ENCODE results near the gene SLC38A10.

SLC38A10 gene

DNA sequence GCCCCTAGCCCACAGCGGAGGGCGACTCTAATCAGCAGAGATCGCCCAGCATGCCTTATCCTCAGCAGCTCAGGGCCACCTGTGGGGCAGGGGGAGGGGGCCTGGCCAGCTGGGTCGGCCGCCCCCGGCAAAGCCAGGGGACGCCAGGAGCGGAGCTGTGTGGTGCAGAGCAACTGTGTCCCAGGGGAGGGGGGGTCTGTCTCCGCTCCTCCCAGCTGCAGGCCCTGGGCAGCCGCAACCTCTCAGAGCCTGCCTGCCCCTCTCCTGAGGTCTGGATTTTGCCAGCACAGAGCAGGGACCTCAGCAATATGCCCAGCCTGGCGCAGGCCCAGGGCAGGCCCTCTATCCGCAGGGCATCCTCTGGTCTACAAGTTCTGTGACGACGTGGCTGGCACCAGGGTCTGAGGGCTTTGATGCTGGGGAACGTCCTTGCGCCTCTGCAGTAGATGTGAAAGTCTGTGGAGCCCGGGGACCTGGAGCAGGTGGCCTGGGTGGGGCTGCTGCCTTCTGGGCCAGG, 36.5 kb upstream of the SLC38A10 start:
- DNase-seq (ENCODE audit: low read depth) = no peak

DNA sequence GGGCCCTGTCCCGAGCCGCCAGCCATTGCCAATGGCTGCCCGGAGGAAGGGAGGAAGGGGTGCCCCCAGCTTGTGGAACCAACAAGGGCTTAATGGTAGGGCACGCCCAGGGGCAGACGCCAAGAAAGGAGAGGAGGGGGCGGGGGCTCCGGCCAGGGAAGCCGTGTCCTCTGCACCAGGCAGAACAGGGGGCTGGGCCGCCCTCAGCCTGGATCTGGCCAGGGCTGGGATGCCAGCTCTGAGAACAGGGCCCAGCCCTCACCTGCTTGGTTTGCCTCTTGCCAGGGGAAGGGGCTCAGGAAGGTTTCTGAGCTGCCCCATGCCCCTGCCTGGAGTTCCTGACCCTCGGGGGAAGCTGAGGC, 35.8 kb upstream of the SLC38A10 start:
- no peak for DNase-seq (ENCODE audit: low read depth)

DNA sequence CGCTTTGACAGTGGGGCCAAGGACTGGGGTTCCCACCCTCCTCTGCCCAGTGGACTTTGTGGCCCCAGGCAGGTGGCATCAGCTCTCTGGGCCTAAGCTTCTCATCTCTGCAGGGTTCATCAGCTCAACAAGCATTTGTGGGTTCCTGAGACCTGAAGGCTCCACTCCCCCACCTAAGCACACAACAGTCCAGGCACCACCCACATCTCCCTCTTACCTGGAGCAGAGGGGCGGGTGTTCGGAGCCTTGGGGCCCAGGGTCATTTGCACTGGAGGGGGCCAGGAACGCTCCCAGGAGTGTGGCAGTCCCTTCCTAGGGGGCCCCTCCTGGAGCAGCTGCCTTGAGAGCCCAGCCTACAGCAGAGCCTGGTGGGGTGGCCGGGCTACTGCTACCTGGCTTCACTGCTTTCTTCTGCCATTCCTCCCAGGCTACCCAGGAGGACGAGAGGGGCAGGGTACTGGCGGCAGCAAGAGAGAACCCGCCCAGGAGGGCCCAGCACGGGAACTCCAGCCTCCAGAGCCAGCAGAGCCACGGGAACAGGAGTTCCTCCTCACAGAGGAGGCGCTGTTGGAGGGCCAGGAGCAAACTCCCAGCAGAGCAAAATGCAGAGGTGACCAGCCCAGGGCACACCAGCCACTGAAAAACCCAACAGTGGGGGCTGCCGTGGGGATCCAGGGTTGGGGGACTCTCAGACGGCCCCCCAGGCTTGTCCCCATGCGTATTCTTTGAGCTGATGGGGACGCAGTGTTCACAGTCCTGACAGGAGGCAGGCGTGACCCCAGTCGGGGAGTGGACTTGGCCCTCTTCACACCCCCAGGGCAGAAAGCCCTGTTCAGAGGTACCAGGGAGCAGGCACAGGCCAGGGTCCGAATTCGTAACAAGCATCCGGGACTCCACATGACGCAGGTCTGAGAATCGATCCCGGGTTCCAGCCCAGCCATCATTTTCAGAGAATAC, 35.1 kb upstream of the SLC38A10 start:
- no peak for DNase-seq (ENCODE audit: low read depth)

DNA sequence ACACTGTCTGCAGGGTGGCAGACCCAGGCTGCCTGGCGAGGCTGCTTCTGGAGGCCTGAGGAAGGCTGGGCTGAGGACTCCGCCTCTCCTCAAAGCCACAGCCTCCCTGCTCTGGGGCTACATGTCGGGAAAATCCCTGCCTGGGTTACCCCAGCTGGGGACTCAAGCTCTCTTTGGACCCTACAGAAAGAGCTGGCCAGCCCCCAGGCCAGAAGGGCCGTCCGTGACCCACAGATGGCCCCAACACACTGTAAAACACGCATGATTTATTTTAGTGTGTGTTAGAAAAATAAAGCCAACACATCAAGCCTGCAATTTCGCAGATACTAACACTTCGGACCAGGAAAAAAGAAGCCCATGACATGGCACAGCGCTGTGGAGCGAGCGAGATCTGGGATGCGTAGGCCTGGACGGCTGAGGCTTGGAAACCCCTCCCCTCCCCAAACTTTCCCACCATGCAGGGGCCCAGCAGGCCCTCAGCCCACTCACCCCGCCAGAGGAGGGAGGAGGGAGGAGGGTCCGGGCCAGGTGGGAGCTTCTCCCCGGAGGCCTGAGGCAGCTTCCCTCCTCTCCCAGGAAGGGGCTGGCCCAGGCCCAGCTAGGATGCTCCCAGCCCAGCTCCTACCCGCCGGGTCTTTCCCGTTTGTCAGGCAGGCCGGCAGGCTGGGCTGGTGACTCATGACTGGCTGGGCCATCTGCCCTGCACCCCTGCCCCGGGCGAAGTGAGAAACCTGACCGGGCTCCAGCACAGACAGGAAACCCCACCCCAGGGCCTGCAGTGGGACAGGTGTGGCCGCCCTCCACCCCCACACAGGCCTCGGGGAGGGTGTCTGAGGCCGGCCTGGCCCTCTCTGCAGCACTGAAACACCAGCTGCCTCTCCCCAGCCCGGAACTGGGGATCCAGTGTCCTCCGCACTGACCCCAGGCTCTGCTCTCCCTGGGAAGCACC, 34.1 kb upstream of the SLC38A10 start:
- no peak for DNase-seq (ENCODE audit: low read depth)

DNA sequence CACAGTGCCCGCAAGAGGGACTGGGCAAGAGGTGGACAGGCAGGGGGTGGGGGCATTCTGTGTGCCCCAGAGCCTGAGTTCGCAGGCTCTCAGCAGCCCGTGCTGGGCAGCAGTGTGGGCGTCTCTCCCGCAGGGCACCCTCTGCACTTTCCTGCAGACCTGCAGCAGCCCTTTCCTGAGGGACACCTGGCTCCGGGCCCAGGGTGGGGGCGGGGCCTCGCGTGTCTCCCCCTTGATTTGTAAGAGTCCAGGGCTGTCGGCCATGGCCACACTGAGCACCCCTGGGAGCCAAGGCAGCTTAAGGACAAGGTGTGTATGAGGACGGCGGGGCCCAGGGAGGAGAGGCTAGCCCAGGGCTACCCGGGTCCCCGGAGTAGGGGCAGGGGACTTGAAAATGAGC, 33.4 kb upstream of the SLC38A10 start:
- DNase-seq (ENCODE audit: low read depth) = no peak

- DNase-seq (ENCODE audit: low read depth) = no peak
These were observed 30.7 kb upstream of the SLC38A10 start for GRCh38 chr17:81325714-81326358.

DNA sequence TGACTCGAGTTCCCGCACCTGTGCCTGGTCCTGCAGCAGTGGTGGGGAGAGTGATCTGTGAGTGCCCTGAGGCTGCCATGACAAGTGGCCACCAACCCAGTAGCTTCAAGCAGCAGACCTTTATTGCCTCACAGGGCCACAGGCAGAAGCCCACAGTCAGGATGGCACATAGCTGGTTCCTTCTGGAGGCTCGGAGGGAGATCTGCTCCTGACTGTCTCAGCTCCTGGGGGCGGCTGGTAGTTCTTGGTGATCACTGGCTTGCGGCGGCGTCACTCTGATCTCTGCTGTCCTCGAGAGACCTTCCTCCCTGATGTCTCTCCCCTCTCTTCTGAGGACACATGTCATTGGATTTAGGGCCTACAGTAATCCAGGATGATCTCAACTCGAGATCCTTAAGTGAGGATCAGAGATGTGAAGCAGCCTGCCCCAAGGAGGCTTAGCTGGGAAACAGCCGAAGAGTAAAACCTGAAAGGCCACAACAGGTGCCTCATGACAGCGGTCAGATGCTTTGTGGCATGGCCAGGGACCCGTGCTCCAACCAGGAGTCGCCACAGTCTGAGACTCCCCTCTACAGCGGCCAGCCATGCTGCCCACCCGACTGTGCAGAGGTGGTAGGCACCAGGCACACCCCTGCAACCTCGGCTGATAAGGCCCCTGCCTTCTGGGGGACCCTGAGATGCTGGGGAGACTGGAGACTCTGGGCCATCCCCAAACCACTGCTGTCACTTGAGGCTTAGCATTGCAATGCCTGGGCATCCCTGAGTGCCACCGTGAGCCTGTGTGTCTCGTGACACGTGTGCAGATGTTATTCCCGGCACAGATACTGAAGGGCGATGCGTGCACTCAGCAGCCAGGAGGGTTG, 30.0 kb upstream of the SLC38A10 start:
- DNase-seq (ENCODE audit: low read depth) = no peak

DNA sequence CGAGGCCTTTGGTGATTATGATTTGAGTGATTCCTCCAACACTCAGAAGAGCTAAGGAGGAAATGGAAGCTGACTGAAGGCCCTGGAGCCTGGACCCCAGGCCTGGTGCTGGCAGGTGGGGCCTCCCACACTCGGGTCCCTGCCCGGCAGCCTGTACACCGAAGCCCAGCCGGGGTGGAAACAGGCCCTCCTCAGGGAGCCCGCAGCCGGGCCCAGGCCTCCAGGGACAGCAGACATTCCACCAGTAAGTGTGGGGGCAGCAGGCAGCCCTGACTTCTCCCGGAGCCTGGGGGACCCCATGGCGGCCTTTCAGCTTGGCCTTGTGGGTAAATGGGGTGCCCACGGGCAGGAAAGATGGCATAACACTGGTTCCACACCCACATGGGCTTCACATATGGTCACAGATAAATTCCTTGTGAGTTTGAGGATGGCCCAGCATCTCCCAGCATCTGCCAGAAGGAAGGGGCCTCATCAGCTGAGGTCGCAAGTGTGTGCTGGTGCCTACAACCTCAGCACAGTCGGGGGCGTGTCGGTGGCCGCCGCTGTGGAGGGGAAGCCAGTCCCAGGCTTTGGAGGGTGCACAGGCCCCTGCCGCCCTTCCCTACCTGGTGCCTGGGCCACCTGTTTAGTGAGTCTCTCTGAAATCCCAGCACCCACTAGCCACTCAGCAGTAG, 29.2 kb upstream of the SLC38A10 start:
- no peak for DNase-seq (ENCODE audit: low read depth)

GRCh38 chr17:81323411-81323868, 28.3 kb upstream of the SLC38A10 start:
- no peak for DNase-seq (ENCODE audit: low read depth)

- no peak for DNase-seq (ENCODE audit: low read depth)
These were observed 27.9 kb upstream of the SLC38A10 start for GRCh38 chr17:81323083-81323369.

DNA sequence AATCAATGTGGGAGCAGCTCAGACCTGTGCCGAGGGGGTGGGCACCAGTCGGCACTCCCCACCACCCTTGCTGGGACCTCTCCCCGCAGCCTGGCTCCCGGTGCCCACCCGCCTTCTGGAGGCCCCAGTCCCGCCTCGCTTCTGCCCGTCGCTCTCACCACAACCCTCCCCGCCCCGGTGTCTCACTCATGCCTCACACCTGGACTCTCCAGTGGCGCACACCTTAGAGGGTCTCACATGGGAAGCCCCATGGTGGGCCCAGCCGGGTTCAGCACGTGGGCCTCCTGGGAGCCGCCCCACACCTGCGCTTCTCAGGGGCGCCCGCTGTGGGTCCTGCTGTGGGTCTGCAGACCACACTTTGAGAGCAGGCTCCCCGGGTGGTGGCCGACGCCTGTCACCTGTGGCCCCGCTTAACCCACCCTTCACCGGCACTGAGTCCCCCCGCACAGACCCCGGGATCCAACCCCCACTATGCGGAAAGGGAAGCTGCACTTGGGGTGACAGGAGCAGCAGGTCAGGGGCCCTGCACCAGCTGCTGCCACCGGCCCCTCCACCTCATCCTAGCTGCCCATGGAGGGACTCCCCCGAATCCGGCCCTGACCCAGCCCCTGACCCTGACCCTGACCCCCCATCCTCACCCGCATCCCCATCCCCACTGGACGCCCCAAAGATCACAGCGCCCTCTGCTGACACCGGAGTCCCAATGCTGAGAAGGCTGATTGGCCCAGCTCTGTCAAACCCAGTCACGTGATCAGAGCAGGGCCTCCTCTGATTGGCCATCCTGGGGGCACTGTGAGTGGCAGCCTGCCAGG, 27.4 kb upstream of the SLC38A10 start:
- no peak for DNase-seq (ENCODE audit: low read depth)

DNA sequence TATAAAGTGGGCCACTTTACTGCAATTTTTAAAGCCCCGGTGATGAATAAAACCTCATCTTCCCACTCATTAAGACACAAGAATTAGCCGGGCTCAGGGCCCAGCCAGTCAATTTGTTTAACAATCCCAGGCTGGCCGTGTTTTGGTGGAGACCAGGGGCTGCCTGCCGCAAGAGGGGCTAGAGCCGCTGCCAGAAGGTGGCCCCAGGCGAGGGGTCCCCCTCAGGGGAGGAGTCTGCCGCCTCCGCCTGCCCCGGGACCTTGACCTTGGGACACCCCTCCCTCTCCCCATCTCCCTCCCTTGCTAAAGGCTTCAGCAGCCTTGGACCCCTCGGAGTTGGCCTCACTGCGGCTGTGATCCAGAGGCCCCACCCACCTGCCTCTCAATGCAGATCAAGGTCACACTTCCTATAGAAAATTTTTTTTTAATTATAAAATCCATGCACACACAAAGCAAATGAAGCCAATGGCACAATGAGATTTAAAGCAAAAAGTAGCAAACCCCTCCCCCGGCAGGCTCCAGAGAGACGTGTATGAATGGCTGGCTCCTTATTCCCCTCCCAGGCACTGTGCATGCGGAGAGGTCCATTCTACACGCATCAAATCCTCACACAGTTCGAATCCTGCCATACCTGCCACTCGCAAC, 23.0 kb upstream of the SLC38A10 start:
- no peak for DNase-seq (ENCODE audit: low read depth)

- no peak for DNase-seq (ENCODE audit: low read depth)
These were observed 22.4 kb upstream of the SLC38A10 start for GRCh38 chr17:81317530-81317821.

GRCh38 chr17:81315885-81316391, 20.8 kb upstream of the SLC38A10 start:
- DNase-seq (ENCODE audit: low read depth) = no peak

GRCh38 chr17:81315129-81315884, 20.2 kb upstream of the SLC38A10 start:
- DNase-seq (ENCODE audit: low read depth) = no peak

DNA sequence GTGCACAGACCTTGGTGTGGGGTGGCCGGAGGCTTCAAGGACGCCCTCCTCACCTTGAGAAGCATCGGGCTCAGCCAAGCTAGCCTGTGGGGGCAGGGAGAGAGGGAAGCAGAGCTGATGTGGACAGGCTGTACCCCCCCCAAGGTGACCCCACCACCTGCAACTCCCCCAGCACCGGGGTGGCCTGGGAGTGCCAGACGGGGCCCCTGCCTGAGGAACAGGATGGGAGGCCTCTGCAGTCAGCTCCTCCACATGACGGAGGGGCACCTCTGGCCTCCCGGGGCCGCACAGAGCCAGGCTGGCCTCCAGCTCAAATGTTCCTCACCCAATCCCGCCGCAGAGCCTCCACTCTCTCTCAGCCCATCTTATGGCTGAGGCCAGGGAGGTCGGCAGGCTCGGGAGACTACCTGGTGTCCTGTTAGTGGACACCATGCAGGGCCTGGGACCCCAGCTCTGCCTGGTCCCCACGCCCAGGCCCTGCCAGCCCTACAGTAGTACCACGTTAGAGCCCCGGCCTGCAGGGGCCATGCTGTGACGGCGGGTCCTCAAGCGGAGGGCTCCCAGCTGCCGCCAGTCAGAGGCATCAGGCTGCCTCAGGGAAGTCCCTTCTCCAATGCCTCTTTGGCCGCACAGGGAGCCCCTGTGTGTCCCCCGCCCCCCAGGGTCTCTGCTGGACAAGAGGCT, 19.4 kb upstream of the SLC38A10 start:
- no peak for DNase-seq (ENCODE audit: low read depth)

DNA sequence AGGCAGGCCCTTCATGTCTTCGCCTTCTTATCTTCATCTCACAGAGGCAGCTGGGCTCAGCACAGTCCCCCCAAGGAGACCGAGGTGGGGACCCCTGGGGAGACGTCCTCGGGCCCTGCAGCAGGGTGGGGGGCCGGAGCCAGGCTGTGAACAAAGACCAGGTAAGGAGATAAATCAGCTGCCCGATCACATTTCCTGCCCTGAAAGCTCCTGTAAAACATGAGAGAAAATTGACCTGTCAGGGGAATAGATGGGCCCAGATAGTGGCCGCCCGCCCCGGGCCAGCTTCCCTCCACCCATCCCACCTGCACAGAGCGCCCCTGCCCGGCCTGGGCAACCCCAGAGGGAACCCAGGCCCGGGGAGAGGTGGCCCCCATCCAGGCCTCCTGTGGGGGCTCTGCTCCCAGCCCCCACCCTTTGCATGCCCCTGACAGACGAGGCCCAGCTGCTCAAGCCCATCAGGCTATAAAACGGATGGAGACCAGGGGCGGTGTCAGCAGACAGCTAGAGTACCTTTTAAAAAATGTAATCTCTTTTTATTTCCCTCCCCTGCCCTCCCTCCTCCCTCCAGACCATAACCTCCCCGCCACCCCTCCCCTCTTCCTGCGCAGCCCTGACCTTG, 18.8 kb upstream of the SLC38A10 start:
- DNase-seq (ENCODE audit: low read depth) = no peak
